Stimulated activated naive CD4-positive, alpha-beta T cell (primary cell): ENCODE measurements around the gene KIF20B.
"Not testable (repeated sequence)": the region's sequence is repeated elsewhere in the genome, so short reads cannot be mapped to it uniquely, and the experiment has no call there.

ENCODE experiments used
- DNase-seq, 6 experiments: peaks; one replicate each; lab custom pipeline; 2025; lab: John Stamatoyannopoulos, UW

Gene KIF20B

DNA sequence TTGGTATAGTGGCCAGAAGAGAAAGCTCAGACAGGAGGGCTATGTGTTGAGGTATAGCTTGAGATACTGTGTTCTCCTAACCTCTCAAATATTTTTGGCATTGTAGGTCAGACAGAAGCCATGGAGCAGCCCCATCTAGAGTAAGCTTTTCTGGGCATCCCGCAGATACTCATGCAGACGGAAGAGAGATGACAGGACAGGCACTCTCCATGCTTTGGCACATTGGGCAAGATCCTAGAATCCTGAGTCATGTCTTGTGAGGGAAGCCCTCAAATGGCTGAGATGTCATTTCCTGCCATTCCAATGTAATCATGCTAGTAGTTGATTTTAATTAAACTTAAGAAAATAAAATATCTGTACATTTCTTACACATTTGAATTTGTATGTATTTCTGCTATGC lies 16.8 kb upstream of the KIF20B start:
- no peak for DNase-seq

DNA sequence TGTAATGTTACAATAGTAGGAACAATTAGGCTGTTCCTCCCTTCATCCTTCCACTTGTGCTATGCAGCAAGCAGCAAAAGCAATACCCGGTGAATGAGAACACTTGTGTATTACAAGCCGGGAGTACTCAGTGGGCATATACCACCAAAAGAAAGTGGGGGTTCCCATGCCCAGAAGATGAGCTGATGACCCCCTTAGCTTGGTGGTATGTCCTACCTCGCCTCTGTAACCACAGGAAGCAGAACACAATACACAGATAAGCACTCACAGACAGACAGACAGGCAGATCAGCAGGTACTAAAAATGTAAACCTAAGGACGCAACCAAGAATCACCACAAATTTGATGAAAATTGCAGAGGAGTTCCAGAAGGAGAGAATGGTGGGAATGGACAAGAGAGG lies 15.5 kb upstream of the KIF20B start:
- no peak for DNase-seq

DNA sequence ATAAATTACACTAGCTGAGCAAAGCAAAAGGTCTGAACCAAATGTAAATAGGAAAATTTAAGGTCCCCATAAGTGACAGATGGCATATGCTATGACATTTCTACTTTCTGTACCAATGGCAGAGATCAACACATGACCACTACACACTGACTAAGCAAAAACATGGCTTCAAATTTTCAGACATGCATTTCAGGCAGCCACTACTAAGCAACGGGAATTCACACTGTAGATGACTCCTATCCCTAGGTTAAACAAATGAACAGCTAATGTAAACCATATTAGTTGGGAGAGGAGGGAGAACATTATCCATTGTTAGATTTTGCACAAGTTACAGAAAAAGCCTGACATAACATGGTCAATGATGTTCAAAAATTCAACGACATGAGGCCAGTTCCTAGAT lies 11.4 kb upstream of the KIF20B start:
- no peak for DNase-seq

- no peak for DNase-seq
Observed at GRCh38 chr10:89692416-89692815, 9.0 kb upstream of the KIF20B start.

GRCh38 chr10:89693176-89693575 lies 8.2 kb upstream of the KIF20B start:
- DNase-seq: no peak

GRCh38 chr10:89695307-89695706 lies 6.1 kb upstream of the KIF20B start:
- DNase-seq: no peak

- DNase-seq: no peak
Observed at GRCh38 chr10:89697946-89698345, 3.4 kb upstream of the KIF20B start.

- DNase-seq: no peak
Observed at GRCh38 chr10:89699581-89700064, 1.8 kb upstream of the KIF20B start.

GRCh38 chr10:89700923-89701241 lies 508 bp upstream of the KIF20B start:
- no peak for DNase-seq

DNA sequence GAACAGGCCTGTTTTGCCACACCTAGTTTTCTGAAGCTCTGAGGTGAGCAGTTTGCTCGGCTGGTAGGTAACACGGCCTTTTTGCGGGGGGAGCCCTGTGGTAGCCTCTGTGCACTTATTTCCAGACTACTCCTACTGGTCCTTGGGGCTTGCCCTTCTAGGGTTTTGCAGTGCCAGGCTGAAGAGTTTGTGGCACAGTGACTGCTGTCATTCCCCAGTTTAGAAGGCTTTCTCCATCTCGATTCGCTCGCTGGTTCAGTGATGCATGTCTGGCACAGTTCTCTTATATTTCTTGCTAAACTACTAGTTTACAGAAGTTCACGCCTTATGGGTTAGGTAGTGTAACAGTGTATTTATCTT lies 711 bp downstream of the KIF20B start:
- no peak for DNase-seq

GRCh38 chr10:89705466-89705865 lies 4.1 kb downstream of the KIF20B start:
- DNase-seq: no peak

- no peak for DNase-seq
Observed at GRCh38 chr10:89706011-89706410, 4.6 kb downstream of the KIF20B start.

- no peak for DNase-seq
Observed at GRCh38 chr10:89707372-89707771, 6.0 kb downstream of the KIF20B start.

GRCh38 chr10:89710753-89711152 lies 9.4 kb downstream of the KIF20B start:
- DNase-seq: no peak

DNA sequence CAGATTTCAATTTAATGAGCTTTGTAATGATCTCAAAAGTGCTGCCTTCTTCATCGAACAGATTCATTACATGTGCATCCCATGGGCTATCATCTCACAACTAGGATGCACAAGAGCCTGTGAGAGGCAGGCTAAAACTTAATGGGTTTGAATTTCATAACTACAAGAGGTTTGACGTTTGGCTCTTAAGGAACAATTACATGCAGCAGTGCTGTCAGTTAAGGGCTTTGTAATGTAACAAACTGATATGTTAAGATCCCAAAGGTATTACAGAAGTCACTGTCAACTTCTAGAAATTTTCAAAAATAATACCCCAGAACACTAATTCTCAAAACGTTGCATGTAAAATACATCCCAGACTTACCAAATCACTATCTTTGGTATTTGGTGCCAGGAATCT lies 33.2 kb downstream of the KIF20B start:
- DNase-seq: no peak

DNA sequence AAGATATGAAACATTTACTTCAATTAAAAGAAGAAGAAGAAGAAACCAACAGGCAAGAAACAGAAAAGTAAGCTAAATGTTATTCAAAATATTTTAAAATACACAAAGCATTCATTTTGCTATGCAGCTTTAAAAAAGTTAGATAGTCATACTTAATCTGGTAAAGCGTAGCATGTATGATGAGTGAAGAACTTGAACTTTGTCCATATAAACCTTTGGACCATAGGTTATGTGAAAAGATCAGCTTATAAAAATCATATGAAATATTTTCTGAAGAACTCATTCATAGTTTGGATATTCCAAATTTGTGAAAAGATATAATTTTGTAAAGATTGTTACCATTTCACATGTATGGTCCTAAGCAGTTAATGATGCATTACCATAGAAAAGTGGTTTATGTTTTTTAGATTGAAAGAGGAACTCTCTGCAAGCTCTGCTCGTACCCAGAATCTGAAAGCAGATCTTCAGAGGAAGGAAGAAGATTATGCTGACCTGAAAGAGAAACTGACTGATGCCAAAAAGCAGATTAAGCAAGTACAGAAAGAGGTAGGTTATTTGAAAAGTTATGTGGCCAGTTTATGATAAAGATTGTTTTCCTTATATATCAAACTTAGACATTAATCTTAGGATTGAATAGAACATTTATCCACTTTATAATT lies 37.3 kb downstream of the KIF20B start:
- DNase-seq: no peak

- no peak for DNase-seq
Observed at GRCh38 chr10:89741126-89741762, 39.9 kb downstream of the KIF20B start.

DNA sequence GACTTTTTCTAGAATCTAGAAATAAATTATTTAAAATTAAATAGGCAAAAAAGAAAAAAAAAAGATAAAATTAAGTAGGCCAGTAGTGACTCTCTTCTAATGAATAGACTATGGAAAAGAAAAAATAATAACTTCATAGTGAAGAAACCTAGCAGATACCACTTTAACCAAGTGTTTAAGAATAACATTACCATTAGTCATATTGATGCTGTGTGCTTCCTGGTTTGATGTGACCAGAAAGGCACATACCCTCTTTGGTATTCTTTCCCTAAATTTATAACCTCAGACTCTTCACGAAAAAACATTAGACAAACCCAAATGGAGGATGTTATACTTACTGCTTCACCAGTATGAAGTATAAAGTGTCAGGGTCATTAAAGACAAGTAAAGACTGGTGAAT lies 42.6 kb downstream of the KIF20B start:
- DNase-seq: no peak

- no peak for DNase-seq
Observed at GRCh38 chr10:89745903-89746302, 44.5 kb downstream of the KIF20B start.

DNA sequence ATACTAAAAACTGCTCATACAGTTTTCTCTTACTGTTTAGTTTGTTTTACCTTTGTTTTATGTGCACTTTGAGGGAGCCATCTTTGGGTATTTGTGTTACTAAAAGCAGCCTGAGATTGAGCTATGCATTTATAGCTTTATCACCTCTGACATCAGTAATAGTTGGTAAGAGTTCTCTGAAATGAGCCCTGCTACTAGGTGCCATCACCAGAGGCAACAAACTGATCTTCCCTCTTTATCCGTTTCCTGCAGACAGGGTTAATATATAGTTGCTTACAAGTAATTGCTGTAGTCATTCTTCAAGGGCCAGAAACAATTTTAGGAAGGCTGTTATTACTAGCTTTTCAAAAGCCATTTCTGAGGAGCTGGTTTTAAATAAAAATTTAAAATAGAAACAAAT lies 49.1 kb downstream of the KIF20B start:
- DNase-seq: no peak

- no peak for DNase-seq
Observed at GRCh38 chr10:89755374-89755773, 54.0 kb downstream of the KIF20B start.

DNA sequence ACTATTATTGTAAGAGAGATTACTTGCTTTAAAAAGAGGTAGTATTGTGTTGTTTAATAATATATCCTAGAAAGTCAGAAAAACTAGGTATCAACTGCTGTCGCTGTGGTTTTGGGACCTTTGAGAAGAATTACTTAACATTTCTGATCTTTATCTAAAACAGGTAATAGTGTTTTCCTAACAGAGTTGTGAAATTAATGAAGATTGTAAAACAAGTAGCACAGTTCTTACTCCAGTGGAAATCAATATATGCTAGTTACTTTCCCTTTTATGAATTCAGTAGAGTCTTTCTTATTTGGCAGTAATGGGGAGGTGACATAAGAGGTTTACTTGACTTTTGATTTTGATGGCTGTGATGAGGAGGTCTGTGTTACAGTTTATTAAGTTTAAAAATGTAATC lies 58.1 kb downstream of the KIF20B start:
- DNase-seq: no peak

- DNase-seq: not testable (repeated sequence)
Observed at GRCh38 chr10:89763671-89764070, 62.3 kb downstream of the KIF20B start.

DNA sequence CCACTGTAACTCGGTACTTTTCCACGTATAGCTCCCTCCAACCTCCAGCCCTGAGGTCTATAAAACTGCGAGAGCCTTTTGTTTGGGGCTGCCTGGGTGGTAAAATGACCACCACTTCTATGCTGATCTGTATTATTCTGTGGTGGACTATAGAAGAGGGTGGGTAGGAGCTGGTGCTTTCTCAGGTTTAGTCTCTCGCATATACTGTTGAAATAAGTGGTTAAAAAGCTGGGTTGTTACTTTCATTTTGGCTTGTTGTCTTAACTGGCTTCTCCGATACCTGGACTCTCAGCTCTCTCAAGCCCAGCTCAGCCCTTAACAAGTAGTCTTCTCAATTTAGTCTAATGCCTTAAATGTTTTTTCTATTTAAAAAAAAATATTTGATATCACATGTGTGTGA lies 70.3 kb downstream of the KIF20B start:
- no peak for DNase-seq
